Transverse colon (tissue), 4 donors: ENCODE results near the gene VLDLR. TPM values are rescaled to one million over a fixed set of nuclear protein-coding genes. Genes with fewer than 3 reads are reported as not detected.

Experiments
- DNase-seq: peaks from one replicate; pipeline ENCODE4 v3.0.0-alpha.2; 2019
- H3K27ac ChIP-seq, 4 donors: fragments of 200-600 bp; sonication (generic); 2 replicates each; pipeline ENCODE4 v1.5.1; 2016 to 2018; ENCODE audit warnings: inconsistent platforms in 4 of 4
- H3K27me3 ChIP-seq: fragments of 200-600 bp; sonication (generic); 2 replicates; pipeline ENCODE4 v1.5.1; 2017; ENCODE audit warnings: inconsistent platforms
- H3K36me3 ChIP-seq, 4 donors: fragments of 200-600 bp; sonication (generic); 2 replicates each; pipeline ENCODE4 v1.5.1; 2017 to 2019; ENCODE audit warnings: inconsistent platforms in 4 of 4
- H3K4me1 ChIP-seq, 4 donors: fragments of 200-600 bp; sonication (generic); 2 replicates each; pipeline ENCODE4 v1.5.1; 2017 to 2020; ENCODE audit warnings: inconsistent platforms in 4 of 4
- H3K4me3 ChIP-seq, 4 donors: fragments of 200-600 bp; sonication (generic); 1 replicate in 1 of 4; 2 replicates in 3 of 4; pipeline versions ENCODE4 v1.5.1 to v1.6.1; 2017 to 2019; ENCODE audit warnings: inconsistent platforms in 4 of 4
- H3K9me3 ChIP-seq, 2 donors: fragments of 200-600 bp; sonication (generic); 2 replicates each; pipeline ENCODE4 v1.5.1; 2017 to 2019; ENCODE audit warnings: inconsistent platforms in 2 of 2
- CTCF ChIP-seq, 5 experiments: fragments of 200-600 bp in 3 of 5; fragments of 450-650 bp in 2 of 5; sonication (generic) in 3 of 5; IDR thresholded peaks; 1 replicate in 2 of 5; 2 replicates in 3 of 5; pipeline ENCODE4 v1.5.1; 2016 to 2017; ENCODE audit warnings: antibody characterized with exemption in 5 of 5, inconsistent platforms in 3 of 5, mild to moderate bottlenecking in 2 of 5, moderate library complexity in 1 of 5
- EP300 ChIP-seq: sonication (generic); formaldehyde crosslinking; IDR thresholded peaks from one replicate; pipeline ENCODE4 v1.6.1; 2017; ENCODE audit warnings: antibody characterized with exemption, low read depth
- POLR2A ChIP-seq: fragments of 450-650 bp; IDR thresholded peaks from one replicate; pipeline ENCODE4 v1.6.1; 2016; ENCODE audit warnings: antibody characterized with exemption, mild to moderate bottlenecking, moderate library complexity
- POLR2AphosphoS5 ChIP-seq, 3 donors: sonication (generic); formaldehyde crosslinking; IDR thresholded peaks; one replicate each; pipeline ENCODE4 v1.6.1; 2016; ENCODE audit warnings: antibody characterized with exemption in 3 of 3
- WGBS, 2 donors: methylation state at CpG; one replicate each; pipeline ENCODE4 v1.1.5; 2018; ENCODE audit warnings: low coverage in 1 of 2; 5-methylcytosine and 5-hydroxymethylcytosine counted together
- in situ Hi-C, 4 donors: fragments of 200-750 bp; cut with MboI; loops; one replicate each; pipeline versions ENCODE4 v1.15.0 to v1.15.1; 2017; ENCODE audit warnings: low sequenced_read_pairs in 3 of 4, low pct_ligation_motif_present in 1 of 4, low pct_unique_long_range_greater_than_20kb in 1 of 4
- intact Hi-C: fragments of 100-400 bp; cut with DNase I; formaldehyde crosslinking; loops from one replicate; pipeline ENCODE4 v1.15.1; 2023; ENCODE audit warnings: low total_unique reads
- total RNA-seq, 4 donors: library from RNA; depleted of rRNA; stranded (reverse); fragments of >200 nt; gene quantifications; one replicate each; pipeline ENCODE4 v1.1.0, GENCODE V29; 2016

VLDLR gene
- total RNA-seq, 4 donors from 2014 or later, result 0.80 to 14.0 (median 9.6) TPM

DNA sequence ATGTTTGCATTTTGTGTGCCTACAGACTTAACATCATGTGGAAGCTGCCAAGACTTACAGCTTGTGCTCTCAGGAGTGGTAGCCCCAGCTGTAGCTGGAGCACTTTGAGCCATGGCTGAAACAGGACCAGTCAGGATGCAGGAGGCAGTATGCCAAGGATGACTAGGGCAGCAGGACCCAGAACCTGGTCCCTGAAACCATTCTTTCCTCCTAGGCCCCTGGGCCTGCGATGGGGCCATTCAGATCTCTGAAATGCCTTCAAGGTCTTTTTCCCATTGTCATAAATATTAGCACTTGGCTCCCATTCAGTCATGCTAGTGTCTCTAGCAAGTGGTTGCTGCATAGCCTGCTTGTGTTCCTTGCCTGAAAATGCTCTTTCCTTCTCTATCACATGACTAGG, 29.6 kb upstream of the VLDLR start:
- Histone ChIP-seq H3K36me3 (no peaks in the 10 kb centered on the region), H3K27ac (no peak overlapping the region), H3K27me3 (no peaks in the 10 kb centered on the region), H3K4me3 (no peak overlapping the region), H3K4me1 (no peaks in the 10 kb centered on the region), H3K9me3 (peaks cover 11 to 12% of the 10 kb centered on the region in 2 donors)
- no peak for DNase-seq
- in situ Hi-C loops (no loop called here), intact Hi-C loops (no loop called here)
- TF ChIP-seq POLR2AphosphoS5 (IDR thresholded peaks at IDR 0.05), result no peak
- TF ChIP-seq CTCF (IDR thresholded peaks at IDR 0.05), result no peak
- TF ChIP-seq EP300, result no peak
- TF ChIP-seq POLR2A, result no peak
- WGBS, 2 donors, result 82 to 83% methylated on average over 1 of the region's 1 CpG

DNA sequence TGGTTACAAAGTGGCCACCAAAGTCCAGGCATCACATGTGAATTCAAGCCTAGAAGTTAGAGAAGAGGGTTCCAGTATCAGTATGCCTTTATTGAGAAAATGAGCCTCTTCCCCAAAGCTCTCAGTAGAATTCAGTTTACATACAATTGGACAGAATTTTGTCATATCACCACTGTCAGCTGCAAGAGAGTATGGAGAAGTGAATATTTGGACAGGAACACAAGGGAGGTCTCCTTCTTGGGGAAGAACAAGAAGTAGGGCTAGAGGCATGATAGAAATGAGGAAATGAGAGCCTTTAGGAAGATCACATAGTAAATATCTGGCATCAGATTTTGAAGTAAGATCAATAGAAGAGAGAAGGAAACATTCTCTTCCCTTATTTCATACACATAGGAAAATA, 27.8 kb upstream of the VLDLR start:
- H3K27ac ChIP-seq, result no peak overlapping the region
- no peaks in the 10 kb centered on the region for H3K27me3 ChIP-seq
- intact Hi-C loops (no loop called here), in situ Hi-C loops (no loop called here)
- DNase-seq, result no peak
- H3K9me3 ChIP-seq, result peaks cover 11 to 12% of the 10 kb centered on the region in 2 donors
- H3K4me3 ChIP-seq, result no peak overlapping the region
- no peaks in the 10 kb centered on the region for H3K36me3 ChIP-seq
- TF ChIP-seq EP300 (no peak), CTCF (IDR thresholded peaks at IDR 0.05) (no peak), POLR2A (no peak), POLR2AphosphoS5 (IDR thresholded peaks at IDR 0.05) (no peak)
- H3K4me1 ChIP-seq, result no peaks in the 10 kb centered on the region

GRCh38 chr9:2595973-2596372, 25.6 kb upstream of the VLDLR start:
- no peak overlapping the region for H3K27ac ChIP-seq
- DNase-seq, result no peak
- TF ChIP-seq POLR2AphosphoS5 (IDR thresholded peaks at IDR 0.05) (no peak), CTCF (IDR thresholded peaks at IDR 0.05) (no peak), EP300 (no peak), POLR2A (no peak)
- 60 to 63% methylated on average over 2 of the region's 2 CpGs for WGBS, 2 donors
- H3K36me3 ChIP-seq, result no peaks in the 10 kb centered on the region
- no peaks in the 10 kb centered on the region for H3K4me1 ChIP-seq
- H3K27me3 ChIP-seq, result no peaks in the 10 kb centered on the region
- no peak overlapping the region for H3K4me3 ChIP-seq
- in situ Hi-C loops, result no loop called here
- H3K9me3 ChIP-seq, result peaks cover 11 to 12% of the 10 kb centered on the region in 2 donors
- intact Hi-C loops, result no loop called here

DNA sequence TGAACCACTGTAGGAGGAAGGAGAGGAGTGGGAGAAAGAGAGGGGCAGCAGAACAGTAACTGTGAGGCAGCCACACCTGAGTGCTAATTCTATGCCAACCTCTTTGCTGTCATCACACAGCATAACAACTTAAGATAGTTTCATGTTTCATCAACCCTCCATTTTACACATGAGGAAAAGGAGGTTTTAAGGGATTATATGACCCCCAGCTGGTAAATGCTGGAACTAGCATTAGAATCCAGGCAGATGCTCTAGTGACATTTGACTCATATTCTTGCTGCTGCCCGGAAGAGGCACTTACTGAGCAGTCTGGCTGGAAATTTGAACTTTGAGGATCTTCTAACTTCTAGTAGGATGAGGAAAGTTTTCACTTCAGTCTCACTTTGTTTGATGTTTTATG, 24.1 kb upstream of the VLDLR start:
- H3K36me3 ChIP-seq, result no peaks in the 10 kb centered on the region
- H3K4me1 ChIP-seq, result no peaks in the 10 kb centered on the region
- no peaks in the 10 kb centered on the region for H3K27me3 ChIP-seq
- no peak for DNase-seq
- H3K9me3 ChIP-seq, result peaks cover 0 to under 1% of the 10 kb centered on the region in 2 donors
- no peak overlapping the region for H3K4me3 ChIP-seq
- no peak overlapping the region for H3K27ac ChIP-seq
- intact Hi-C loops (no loop called here), in situ Hi-C loops (no loop called here)
- TF ChIP-seq EP300 (no peak), POLR2AphosphoS5 (IDR thresholded peaks at IDR 0.05) (no peak), CTCF (IDR thresholded peaks at IDR 0.05) (no peak), POLR2A (no peak)
- 44% methylated on average over 1 of the region's 1 CpG; no CpG with 5 or more reads in 1 of the 2 donors for WGBS, 2 donors
